Measurements from ENCODE around the gene GPR157. TPM values are rescaled to one million over a fixed set of nuclear protein-coding genes. Genes with fewer than 3 reads are reported as not detected.

The GPR157 gene
- total RNA-seq, 4 donors from 2014 or later = 3.3 to 208 (median 10.4) TPM

- no peaks in the 10 kb centered on the region for H3K27me3 ChIP-seq
- no peaks in the 10 kb centered on the region for H3K9me3 ChIP-seq
- no peak for TF ChIP-seq CTCF (IDR thresholded peaks at IDR 0.05)
- no peak for TF ChIP-seq POLR2A (IDR thresholded peaks at IDR 0.05)
- no peak overlapping the region for H3K4me3 ChIP-seq
- peaks cover 0 to 18% (median 0%) of the 10 kb centered on the region in 4 donors for H3K4me1 ChIP-seq
- peaks cover 0 to 9% (median 0%) of the 10 kb centered on the region in 3 donors for H3K36me3 ChIP-seq
- DNase-seq = peak in 1 of 3 donors; percentile 43
- no peak overlapping the region for H3K27ac ChIP-seq
Observed at GRCh38 chr1:9111357-9111691, 17.6 kb downstream of the GPR157 start.

GRCh38 chr1:9110669-9111356 is 18.1 kb downstream of the GPR157 start:
- H3K9me3 ChIP-seq = no peaks in the 10 kb centered on the region
- TF ChIP-seq POLR2A (IDR thresholded peaks at IDR 0.05) = no peak
- TF ChIP-seq CTCF (IDR thresholded peaks at IDR 0.05) = peak; percentile 83 to 92 (median 90)
- no peak overlapping the region for H3K4me3 ChIP-seq
- peaks cover 0 to 18% (median 0%) of the 10 kb centered on the region in 4 donors for H3K4me1 ChIP-seq
- H3K36me3 ChIP-seq = peaks cover 0 to 9% (median 0%) of the 10 kb centered on the region in 3 donors
- peak; percentile 90 to 95 (median 91) for DNase-seq
- no peak overlapping the region for H3K27ac ChIP-seq
- H3K27me3 ChIP-seq = no peaks in the 10 kb centered on the region

- peaks cover 0 to 23% (median 0%) of the 10 kb centered on the region in 3 donors for H3K36me3 ChIP-seq
- DNase-seq = peak in 1 of 3 donors; percentile 22
Observed at GRCh38 chr1:9108056-9108665, 20.7 kb downstream of the GPR157 start.

GRCh38 chr1:9107136-9107535 is 21.8 kb downstream of the GPR157 start:
- no peak overlapping the region for H3K4me3 ChIP-seq
- no peaks in the 10 kb centered on the region for H3K9me3 ChIP-seq
- peaks cover 0 to 27% (median 0%) of the 10 kb centered on the region in 3 donors for H3K36me3 ChIP-seq
- H3K27me3 ChIP-seq = no peaks in the 10 kb centered on the region
- H3K27ac ChIP-seq = no peak overlapping the region
- no peak for TF ChIP-seq CTCF (IDR thresholded peaks at IDR 0.05)
- no peak for TF ChIP-seq POLR2A (IDR thresholded peaks at IDR 0.05)
- no peak for DNase-seq
- H3K4me1 ChIP-seq = peaks cover 0 to 5% (median 0%) of the 10 kb centered on the region in 4 donors

More at GRCh38 chr1:9108056-9108665, 20.7 kb downstream of the GPR157 start:
- H3K9me3 ChIP-seq = no peaks in the 10 kb centered on the region
- H3K4me1 ChIP-seq = peaks cover 0 to 12% (median 0%) of the 10 kb centered on the region in 4 donors
- H3K4me3 ChIP-seq = no peak overlapping the region
- H3K27me3 ChIP-seq = no peaks in the 10 kb centered on the region
- TF ChIP-seq POLR2A (IDR thresholded peaks at IDR 0.05) = no peak
- TF ChIP-seq CTCF (IDR thresholded peaks at IDR 0.05) = no peak
- H3K27ac ChIP-seq = no peak overlapping the region

GRCh38 chr1:9106286-9106685 is 22.6 kb downstream of the GPR157 start:
- Histone ChIP-seq H3K9me3 (no peaks in the 10 kb centered on the region), H3K36me3 (peaks cover 0 to 27% (median 0%) of the 10 kb centered on the region in 3 donors), H3K4me3 (no peak overlapping the region), H3K27ac (no peak overlapping the region), H3K27me3 (no peaks in the 10 kb centered on the region), H3K4me1 (peaks cover 0 to 5% (median 0%) of the 10 kb centered on the region in 4 donors)
- no peak for DNase-seq
- no peak for TF ChIP-seq POLR2A (IDR thresholded peaks at IDR 0.05)

GRCh38 chr1:9105336-9105867 is 23.5 kb downstream of the GPR157 start:
- no peak for DNase-seq
- Histone ChIP-seq H3K27me3 (no peaks in the 10 kb centered on the region), H3K9me3 (no peaks in the 10 kb centered on the region), H3K27ac (no peak overlapping the region), H3K4me3 (no peak overlapping the region), H3K4me1 (no peaks in the 10 kb centered on the region), H3K36me3 (peaks cover 0 to 23% (median 0%) of the 10 kb centered on the region in 3 donors)
- TF ChIP-seq CTCF (IDR thresholded peaks at IDR 0.05) = no peak
- TF ChIP-seq POLR2A (IDR thresholded peaks at IDR 0.05) = no peak

Data from Peyer's patch (tissue), 4 donors.